T1000 (cell line): ENCODE measurements around the gene MAP4K3.

ENCODE experiments used
- DNase-seq: peaks from one replicate; lab custom pipeline; 2025; ENCODE audit warnings: mixed read lengths; lab: John Stamatoyannopoulos, UW

Gene MAP4K3

GRCh38 chr2:39443009-39443408, 5.9 kb upstream of the MAP4K3 start:
- no peak for DNase-seq

GRCh38 chr2:39437522-39438296, 624 bp upstream of the MAP4K3 start:
- no peak for DNase-seq

DNA sequence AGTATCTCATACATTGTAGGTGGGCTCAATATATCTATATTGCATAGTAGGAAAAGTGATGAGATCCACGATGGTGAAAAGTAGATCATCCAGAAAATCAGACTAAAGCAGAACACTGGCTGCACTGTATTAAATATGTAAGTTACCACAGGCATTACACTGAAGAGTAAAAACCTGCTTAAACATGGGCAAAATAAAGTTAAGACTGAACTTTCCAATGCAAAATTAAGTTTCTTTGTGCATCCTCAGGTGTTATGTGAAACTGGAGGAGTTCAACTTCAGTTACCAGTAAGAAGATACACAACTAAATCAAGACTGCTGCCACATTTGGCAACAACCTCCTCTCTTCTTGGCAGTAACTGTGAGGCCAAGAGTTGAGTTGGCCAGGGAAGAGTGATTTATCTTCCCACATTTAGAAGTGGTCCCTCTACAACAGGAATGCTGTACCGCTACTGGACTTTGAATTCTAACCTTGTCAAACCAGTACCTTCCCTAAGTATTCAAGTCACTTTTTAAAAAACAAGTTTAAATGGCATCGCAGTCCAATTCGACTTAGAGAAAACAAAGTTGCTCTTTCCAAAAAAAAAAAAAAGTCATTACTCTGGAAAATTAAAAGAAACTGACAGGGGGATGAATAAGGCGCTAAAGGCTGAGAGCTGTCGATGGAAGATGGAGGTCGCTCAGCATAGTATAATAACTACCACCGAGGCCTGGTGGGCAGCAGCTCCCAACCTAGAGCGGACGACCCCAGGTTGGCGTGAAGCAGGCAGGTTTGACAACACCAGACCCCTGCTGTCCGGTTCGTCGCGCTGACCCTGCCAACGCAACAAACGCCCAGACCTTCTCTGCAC, 1.1 kb downstream of the MAP4K3 start:
- DNase-seq = no peak

DNA sequence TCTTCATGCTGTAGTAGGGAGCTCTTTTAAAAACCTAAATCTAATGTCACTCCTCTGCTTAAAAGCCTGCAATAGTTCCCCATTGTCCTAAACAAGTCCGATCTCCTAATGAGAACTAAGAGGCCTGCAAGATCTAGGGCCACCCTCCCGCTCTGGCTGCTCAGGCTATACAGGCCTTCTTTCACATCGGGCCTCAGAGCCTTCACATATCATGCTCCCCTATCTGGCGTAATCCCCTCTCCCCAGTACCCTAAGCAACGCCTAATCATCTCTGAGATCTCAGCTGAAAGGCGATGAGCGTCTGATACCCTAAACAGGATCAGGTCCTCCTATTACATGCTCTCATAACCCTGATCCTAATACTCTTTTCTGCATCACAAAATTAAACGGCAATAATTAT, 1.9 kb downstream of the MAP4K3 start:
- DNase-seq = no peak

DNA sequence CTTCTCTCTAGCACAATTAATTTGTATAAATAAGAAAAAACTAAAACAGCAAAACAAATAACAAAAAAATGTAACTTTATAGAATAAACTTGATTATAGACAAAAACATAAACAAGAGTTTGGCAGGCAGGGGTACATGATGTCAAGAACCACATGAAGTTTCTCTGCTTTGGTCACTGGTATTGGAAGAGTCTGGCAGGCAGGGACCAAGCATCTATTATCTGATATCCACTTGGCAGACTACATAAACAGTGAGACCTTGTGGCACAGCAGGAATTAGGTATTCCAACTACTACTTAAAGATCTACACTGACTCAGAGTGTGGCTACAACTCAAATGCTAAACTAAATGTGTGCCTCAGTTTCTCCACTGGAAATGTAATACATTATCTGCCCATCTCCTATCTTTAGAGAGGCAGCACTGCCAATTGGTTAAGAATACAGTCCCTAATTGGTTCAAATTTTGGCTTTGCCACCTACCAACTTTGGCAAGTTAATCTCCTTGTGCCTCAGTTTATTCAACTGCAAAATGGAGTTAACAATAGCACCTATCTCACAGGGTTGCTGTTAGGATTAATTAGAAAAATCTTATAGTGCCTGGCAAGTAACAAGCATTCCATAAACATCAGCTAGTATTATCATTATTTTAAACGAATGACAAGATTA, 2.7 kb downstream of the MAP4K3 start:
- no peak for DNase-seq

DNA sequence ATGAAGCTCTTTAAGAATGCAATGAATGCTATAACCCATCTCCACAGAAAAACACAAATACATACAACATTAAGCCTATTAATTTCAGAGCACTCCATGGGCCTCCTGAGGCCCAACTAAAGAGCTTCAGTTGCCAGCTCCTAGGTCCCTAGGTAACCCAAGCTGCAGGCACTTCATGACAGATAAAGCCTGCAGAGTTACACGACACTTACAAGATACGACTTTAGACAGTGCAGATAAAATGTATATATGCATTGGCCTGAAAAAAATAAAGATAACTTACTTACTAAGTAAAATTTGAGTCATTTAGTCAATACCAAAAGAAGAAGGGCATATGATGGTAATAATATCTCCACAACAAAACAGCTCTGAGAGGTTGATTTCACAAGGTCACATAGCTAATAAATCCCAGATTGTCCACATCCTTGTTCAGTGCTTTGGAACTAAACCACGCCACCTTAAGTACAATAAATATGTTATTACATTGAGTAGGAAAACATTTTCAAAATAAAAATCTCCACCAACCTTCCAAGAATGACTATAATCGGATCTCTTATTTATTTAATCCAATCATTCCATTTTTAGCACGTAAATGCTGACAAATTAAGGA, 3.4 kb downstream of the MAP4K3 start:
- no peak for DNase-seq

DNA sequence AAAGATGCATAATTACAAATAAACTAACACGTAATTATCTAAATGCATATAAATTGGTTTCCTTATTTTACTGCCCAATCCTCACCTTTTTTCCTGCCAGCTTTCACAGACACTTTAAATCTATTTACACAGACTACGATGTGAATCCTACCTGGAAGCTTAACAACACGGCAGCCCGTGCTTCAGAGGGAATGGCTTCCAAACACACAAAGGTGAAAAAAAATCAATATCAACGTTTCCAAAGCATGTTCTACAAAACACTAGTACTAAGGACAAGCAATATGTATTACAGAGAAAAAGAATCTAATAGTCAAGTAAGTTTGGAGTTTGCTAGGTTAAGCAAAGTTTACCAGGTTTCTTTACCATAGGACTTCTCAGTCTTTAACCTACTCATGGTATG, 4.4 kb downstream of the MAP4K3 start:
- DNase-seq = no peak

GRCh38 chr2:39431592-39432316, 5.3 kb downstream of the MAP4K3 start:
- no peak for DNase-seq

DNA sequence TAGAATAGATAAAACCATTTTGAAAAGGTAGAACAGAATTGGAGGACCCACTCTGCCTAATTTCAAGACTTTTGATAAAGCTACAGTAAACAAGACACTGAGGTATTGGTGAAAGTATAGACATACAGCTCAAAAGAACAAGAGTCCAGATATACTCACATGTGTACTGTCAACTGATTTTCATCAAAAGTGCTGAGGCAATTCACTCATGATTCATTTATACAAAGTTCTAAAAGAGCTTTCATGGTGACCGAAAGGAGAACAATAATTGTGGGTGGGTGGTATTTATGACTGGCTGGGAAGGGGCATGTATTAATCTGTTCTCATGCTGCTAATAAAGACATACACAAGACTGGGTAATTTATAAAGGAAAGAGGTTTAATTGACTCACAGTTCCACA, 7.3 kb downstream of the MAP4K3 start:
- DNase-seq = no peak

- DNase-seq = no peak
These were observed 12.1 kb downstream of the MAP4K3 start for GRCh38 chr2:39424951-39425350.

DNA sequence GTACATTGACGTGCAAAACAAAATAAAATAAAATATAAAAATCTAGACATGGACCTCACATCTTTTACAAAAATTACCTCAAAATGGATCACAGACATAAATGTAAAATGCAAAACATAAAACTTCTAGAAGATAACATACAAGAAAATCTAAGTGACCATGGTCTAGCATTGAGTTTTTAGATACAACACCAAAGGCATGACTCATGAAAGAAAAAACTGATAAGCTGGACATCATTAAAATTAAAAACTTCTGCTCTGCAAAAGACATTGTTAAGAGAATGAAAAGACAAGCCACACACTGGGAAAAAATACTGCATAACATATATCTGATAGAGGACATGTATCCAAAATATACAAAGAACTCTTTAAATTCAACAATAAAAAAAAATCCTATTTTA, 14.4 kb downstream of the MAP4K3 start:
- DNase-seq = no peak

- DNase-seq = no peak
These were observed 15.7 kb downstream of the MAP4K3 start for GRCh38 chr2:39421354-39421753.

- DNase-seq = no peak
These were observed 17.5 kb downstream of the MAP4K3 start for GRCh38 chr2:39419282-39420223.

GRCh38 chr2:39418491-39418890, 18.6 kb downstream of the MAP4K3 start:
- DNase-seq = no peak

GRCh38 chr2:39416140-39416539, 20.9 kb downstream of the MAP4K3 start:
- DNase-seq = no peak

DNA sequence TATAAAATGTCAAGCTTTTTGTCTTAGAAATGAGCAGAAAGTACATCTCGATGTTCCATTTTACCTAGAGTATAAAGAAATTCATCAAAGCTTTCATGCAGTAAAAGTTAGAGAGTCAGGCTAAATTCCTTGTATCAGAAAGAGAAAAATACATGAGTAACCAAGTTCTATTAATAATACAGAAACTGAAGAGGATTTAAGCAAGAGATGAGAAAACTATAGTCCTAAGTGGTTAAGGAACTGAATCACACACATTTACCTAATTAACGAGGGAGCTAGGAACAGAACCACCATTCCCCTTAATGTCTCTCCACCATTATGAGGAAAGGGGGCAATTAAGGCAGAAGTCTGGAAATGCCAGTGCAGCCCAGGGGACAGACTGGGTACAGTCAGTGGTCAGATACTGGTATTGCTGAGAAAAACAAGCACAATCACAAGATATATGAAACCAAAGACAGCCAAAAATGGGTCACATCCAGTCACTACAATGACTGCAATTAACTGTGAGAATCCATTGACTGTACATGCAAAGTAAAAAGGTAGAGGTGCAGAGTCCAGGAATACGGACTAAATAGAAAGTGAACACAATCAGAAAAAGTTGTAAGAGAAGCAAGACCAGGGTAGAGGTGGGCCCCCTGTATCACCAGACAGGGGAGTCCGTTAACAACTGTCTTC, 23.9 kb downstream of the MAP4K3 start:
- DNase-seq = no peak

DNA sequence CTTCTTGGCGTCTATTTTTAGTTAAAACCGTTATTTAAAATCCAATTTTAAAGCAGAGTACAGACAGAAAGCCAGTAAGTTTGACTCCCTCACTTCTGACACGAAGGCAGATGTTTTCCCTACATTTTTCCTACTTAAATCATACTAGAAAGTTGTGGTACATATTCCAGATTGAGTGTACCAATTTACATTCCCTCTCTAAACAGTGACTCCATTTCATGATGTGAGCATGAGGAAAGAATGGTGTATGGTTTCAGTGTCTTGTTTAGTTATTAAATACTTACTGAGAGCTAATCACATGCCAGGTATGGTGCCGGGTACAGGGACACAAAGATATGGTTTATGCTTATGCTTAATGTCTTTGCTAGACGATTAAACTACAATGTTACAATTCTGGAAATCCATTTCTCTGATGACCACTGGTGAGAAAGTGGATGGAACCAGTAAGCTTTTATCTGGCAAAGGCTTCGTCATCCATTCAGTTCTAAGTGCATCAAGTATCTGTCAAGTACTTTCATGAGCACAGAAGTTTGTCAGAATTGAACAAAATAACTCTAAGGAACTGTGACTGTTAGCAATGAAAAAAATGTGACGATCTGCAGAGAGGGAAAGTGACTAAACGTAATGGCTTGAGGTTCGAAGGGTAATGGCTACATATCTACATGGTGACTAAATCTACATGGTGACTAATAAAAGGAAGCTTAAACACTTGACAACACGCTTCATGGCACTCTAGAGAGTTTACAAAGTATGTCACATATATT, 25.7 kb downstream of the MAP4K3 start:
- DNase-seq = no peak

- no peak for DNase-seq
These were observed 27.2 kb downstream of the MAP4K3 start for GRCh38 chr2:39409697-39410389.
